ENCODE results near the gene TMIE.

The TMIE gene

DNA sequence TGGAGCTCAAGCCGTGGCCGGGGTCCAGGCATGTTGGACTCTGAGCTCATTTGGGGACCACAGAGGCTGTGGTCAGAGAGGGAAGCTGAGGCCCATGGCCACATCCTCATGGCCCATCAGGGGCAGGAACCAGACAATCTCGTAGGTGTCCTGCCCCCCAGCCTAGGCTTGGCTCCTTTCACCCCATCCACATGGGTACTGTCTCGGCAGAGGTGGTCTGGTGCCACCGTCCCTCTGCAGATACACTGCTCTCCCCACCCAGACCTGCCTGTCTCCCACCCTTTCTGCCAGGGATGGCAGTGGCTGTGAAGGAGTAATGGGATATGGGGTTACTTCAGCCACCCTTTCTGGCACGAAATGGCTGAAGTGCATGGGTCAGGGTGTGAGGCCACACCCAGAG is 8.5 kb downstream of the TMIE start:
- DNase-seq: no peak

DNA sequence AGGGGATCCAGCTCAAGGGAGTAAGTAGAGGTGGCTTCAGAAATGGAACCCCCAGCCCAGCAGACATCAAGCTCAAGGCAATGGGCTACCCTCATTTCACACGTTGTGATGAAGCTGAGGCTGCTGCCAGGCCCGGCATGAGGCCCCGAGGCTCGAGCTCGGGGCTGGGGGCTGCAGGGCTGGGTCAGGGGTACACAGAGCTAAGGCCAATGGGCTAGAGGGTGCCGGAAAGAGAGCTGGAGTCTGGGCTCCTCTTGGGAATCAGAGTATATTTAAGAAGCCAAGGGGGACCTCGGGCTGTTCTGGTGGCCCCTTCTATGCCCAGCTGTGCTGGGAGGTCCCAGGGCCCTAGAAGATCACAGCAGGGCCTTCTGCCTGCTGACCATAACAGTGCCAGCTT is 9.0 kb downstream of the TMIE start:
- no peak for DNase-seq

DNA sequence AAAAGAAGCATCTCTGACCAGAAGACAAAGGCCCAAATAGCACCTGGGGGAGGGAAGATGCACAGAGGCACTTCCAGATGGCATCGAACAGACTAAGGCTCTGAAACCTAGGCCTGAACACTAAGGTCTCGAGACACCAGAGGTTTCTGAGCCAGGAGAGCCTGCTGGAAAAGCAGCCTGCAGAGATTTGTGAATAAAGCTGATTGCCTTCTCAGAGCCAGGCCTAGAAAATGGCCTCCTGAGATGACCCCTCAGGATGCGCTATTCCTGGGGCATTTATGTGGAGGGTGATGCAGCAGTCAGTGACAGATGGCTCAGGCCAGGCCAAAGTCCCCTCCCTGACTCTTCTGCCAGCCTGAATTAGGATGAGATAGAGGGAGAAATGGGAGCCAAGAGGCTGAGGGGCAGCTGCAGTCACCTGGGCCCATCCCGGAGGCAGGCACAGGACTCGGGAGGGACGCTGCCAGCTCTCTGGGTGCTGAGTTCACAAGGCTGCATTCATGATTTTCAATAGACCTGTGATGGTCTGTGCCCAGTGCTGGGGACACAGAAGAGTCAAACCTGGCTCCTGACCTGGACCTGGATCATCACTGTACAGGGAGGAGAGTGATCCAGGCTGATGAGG is 9.6 kb downstream of the TMIE start:
- DNase-seq: no peak

DNA sequence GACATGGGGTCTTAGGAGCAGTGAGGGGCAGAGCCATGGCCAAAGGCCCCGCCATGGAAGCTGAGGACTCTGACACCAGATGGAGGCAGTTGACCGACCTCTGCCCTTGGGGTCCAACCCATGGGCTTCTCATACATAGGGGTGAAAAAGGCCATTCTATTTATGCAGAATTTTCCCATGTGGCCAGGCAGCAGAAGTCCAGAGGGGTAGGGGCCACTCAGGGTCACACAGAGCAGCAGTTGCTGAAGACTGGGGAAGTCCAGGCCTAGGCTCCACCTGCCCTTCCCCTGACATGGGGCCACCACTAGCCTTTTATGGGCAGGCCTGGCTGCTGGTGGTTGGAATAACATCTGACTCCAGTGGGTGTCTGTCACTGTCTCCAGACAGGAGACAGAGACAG is 10.1 kb downstream of the TMIE start:
- DNase-seq: no peak

DNA sequence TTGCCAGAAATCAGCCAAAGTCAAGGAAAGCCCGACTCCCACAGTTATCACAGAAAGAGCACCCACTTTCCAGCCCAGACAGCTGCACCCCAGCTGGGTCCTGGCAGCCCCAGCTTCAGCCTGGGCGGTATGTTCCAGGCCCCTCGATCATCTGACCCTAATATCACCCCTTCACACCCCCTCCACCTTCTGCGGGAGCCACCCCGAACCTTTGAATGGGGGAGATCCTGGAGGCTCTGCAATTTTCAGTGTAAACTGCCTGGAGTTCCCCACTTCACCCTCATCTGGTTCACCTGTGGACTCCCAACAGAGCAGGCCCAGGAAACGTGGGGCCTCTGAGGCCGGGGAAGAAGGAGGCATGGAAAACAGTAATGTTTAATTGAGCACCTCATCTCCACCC is 10.6 kb downstream of the TMIE start:
- DNase-seq: no peak

DNA sequence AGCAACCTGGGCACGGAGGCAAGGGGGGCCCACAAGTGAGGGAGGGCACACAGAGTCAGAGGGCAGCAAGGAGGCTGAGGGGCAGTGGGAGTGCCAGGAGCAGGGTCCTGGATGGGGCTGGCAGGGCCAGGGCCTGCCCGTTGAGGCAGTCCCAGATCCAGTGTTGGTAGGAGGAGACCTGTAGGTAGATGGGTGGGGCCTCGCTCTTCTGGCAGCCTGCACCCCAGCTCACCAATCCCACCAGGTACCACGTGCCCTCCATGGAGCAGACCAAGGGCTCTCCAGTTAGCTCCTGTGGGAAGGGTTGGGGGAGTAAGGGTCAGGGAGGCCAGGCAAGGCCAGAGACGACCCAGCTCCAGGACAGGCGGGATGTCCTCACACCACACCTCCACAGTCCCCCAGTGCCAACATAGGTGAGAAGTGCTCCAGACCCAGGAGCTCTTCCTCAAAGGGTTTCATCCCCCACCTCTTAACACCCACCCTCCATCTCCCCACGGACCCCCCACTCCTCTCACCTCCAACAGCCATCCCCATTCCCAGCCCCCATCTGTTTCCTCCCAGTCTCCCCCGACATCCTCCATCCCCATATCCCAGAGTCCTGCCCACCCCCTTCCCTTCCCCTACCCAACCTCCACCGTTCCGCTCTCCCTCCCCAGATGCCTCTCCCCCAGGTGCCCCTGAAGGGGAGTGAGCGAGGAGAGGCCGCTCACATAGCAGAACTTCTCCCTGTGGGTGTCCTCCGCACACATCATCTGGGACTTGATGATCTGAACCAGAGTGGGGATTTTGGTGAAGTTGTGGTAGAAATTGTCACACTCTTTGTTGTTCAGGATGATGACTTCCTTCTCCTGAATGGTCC is 11.2 kb downstream of the TMIE start:
- DNase-seq: no peak

DNA sequence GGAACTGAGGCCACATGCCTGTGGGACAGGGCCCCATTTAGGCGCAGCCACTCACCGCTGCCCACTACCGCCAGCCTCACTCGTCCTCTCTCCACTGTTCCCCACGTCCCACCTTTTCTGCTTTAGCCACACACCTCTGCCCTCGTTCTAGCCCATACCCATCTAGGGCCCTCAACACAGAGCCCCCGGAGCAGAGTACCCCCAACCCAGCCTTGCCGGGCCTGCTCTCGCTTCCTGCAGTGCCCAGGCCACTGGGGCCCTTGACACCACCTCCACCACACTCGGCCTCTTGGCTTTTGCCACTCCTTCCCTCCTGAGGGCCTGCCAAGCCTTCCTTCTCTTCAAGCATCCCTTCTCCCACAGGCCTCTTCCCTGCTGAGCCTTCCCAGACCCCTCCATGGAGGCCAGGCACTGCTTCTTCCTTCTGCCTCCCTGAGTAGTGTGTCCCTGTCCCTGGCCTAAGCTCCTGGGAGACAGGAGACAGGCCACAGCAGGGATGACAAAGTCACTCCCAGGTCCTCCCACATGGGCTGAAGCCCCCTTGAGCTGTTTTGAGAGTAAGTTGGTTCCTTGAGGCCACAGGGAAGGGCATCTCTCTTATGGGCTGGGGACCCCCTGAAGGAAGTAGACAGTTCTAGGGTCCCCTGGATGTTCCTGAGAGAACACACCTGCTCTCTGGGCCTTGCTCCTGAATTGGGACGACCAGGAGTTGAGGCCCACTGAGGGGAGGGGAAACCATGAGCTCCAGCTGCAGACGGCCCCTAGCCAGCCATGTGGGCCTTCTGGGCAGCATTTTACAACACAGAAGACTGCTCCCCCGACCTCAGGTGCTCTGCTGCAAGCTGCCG is 12.1 kb downstream of the TMIE start:
- no peak for DNase-seq

GRCh38 chr3:46713898-46714552 is 12.8 kb downstream of the TMIE start:
- no peak for DNase-seq

DNA sequence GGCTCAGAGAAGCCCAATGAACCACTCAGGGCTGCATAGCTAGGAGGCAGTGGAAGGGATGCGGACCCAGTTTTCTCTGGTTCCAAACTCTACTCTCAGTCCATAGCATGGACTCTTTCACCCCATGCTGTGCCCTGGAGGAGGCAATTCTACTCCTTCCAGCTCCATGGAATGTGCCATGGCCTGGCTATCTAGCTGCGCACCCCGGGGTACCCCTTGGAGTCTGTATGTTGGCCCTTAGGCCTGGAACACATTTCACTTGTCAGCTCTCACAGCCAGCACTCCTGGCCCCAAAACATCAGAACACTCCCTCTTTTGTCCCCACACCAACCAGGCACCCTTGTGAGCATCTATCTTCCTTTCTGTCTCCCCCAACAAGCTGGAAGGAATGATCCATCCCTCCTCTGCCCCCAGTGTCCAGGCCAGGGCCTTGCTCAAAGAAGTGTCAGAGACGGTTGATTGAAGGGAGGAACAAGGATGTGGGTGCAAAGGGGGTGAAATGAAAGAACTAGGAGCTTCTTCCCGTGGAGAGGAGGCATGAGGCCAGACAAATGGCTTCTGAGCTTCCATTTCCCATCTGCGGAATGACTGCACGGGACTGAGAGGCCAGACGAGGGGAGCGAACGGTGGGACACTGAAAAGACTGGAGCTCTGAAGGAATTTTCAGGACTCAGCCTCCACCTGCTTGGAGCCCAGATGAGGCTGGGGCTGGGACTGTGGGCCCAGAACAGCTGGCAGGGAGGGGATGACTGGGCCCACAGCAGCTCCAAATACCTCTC is 13.7 kb downstream of the TMIE start:
- DNase-seq: no peak

GRCh38 chr3:46715507-46716175 is 14.4 kb downstream of the TMIE start:
- DNase-seq: no peak

DNA sequence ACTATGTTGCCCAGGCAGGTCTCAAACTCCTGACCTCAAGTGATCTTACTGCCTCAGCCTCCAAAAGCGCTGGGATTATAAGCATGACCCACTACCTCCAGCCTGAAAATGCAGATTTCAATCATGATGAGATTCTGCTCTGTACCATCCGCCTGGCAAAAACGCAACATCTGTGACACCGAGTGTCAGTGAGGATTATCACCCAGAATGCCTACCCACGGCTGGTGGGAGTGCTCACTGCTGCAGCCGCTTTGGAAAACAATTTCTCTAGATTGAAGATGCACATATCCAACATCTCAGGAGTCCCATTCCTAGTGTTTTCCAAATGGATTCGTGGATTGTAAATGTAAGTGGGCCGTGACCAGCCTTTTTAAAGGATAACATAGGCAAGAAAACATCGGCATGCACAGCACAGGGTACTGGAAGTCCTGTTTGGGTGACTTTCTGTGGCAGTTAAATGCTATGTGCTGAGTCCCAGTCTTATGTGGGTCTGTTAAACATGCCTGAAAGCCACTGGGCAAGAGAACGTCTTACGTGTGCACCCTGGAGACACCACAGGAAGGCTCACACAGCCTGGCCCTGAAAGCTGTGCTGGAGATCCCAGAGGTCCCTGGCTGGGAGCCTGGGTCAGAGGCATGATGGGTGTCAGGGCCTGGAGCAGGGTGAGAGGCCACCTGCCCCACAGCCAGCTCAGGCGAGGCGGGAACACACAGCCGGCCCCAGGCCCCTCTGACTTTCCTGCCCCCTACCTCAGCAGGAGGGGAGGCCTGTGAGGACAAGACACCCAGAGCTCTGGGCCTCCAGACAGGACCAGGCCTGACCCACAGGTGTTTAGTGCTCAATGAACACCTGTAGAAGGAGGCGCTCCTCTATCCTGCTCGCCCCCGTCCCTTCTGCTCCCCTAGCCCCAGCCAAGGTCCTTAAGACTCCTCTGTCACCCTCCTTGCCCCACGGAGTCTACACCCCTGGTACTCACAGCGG is 15.6 kb downstream of the TMIE start:
- DNase-seq: no peak

DNA sequence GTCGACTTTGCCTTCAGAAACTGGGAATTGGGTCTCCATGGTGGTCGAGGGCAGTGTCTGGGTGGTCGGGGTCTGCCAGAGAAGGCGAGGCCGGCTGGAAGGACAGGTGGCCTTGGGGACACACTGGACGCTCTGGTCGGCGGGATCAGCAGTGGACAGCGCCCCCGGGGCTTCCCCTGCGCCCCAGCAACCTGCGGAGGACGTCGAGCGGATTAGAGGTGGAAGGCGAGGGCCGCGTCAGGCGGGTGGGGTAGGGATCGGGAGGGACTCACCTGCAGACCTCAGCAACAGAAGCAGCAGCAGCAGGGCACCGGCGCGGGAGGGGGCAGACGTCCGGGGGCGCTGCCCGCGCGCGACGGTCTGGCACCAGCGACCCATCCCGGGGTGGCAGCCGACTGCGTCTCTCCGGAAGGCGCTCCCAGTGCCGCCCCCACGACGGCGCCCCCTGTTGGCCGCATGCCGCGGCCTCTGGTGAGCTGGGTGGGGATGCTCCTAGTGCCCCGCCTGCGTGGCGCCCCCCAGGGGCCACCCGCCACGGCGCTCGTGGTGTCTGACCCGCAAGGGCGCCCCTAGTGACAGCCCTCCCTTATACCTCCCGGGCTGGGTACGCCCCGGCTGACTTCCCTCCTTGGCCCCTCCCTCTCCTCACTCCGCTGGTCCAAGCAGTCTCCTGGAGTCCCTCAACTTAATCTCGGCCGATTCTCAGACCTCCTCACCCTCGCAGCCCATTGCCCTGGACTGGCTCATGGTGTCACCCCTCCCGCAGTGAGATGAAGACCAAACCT is 16.4 kb downstream of the TMIE start, which contains the start of gene PRSS50:
TSS of gene PRSS50 (minus strand) at position 423 of the 785 bp plus-strand sequence. CDS start at position 378, 45 bp downstream.
- no peak for DNase-seq

GRCh38 chr3:46719044-46719565 is 17.9 kb downstream of the TMIE start:
- DNase-seq: no peak

DNA sequence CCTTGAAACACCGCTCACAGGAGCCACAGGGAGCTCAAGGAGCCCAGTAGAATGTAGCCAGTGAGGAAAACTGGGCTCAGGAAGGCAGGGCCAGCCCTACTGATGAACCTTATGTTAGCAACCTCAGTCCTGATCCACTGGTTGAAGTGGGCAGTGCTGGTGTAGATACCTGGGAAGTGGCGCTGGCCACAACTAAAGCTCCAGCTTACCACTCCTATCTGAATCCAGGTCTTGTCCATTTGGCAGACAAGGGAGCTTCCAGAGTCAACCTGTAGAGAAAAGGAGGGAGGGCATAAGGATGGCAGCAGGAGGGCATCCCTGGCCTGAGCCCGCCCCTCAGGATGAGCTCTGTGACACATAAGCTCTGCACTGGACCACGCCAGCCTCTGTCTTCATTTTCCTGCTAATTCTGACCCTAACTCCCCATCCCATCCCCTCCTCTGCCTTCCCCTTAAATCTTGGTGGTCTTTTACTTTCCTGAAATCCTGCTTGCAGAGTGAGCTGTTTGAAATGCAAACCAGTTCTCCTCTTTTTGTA is 18.6 kb downstream of the TMIE start:
- no peak for DNase-seq

GRCh38 chr3:46721009-46721408 is 19.8 kb downstream of the TMIE start:
- no peak for DNase-seq

DNA sequence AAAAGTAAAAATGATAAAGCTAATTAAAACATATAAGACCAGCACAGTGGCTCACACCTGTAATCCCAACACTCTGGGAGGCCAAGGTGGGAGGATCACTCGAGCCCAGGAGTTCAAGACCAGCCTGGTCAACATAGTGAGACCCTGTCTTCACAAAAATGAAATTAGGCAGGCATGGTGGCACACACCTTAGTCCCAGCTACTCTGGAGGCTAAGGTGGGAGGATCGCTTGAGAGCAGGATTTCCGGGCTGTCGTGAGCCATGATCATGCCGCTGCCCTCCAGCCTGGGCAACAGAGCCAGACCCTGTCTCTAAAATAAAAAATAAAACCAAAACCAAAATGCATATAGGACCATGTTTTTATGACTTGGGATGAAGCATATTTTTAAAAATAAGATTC is 21.3 kb downstream of the TMIE start:
- DNase-seq: no peak

GRCh38 chr3:46724424-46724823 is 23.2 kb downstream of the TMIE start:
- DNase-seq: no peak

- DNase-seq: no peak
These were observed 24.6 kb downstream of the TMIE start for GRCh38 chr3:46725621-46726314.

Measured in CD4-positive, alpha-beta T cell treated with Interleukin-10 for 1 hour (primary cell).